Measurements from ENCODE around the gene LZIC.

The LZIC gene

GRCh38 chr1:9910076-9910422 lies 33.1 kb downstream of the LZIC start, which contains the start of gene CTNNBIP1:
Gene CTNNBIP1 (minus strand): TSS chr1:9910269. CDS start chr1:9872064, 38,205 bp downstream.
- FAIRE-seq = no peak

GRCh38 chr1:9909234-9910046 lies 33.8 kb downstream of the LZIC start:
- no peak for FAIRE-seq

GRCh38 chr1:9908871-9909233 lies 34.3 kb downstream of the LZIC start:
- no peak for FAIRE-seq

- no peak for FAIRE-seq
These were observed 35.8 kb downstream of the LZIC start for GRCh38 chr1:9907441-9907840.

- no peak for FAIRE-seq
These were observed 36.7 kb downstream of the LZIC start for GRCh38 chr1:9906466-9906865.

DNA sequence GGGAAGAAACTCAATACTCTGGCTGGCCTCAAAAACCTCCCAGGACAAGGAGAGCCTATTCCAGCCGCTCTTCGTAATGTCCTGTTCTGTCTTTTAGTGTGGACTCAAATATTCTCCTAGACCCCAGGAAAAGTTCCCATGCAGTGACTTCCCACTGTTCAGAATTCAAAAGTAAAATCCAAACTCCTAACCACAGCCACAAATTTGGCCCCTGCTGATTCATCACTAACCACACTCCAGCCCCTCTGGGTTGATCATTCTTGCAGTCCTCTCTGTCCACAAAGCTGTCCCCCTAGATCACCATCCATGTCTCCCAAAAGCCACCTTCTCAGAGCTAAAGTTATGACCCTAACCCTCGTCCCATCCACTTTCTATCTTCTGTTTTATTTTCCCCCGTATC lies 38.2 kb downstream of the LZIC start:
- no peak for FAIRE-seq

GRCh38 chr1:9904596-9904995 lies 38.6 kb downstream of the LZIC start:
- FAIRE-seq = no peak

GRCh38 chr1:9903801-9904527 lies 39.2 kb downstream of the LZIC start:
- FAIRE-seq = no peak

GRCh38 chr1:9902060-9902452 lies 41.1 kb downstream of the LZIC start:
- no peak for FAIRE-seq

GRCh38 chr1:9901148-9902059 lies 41.8 kb downstream of the LZIC start:
- FAIRE-seq = no peak

DNA sequence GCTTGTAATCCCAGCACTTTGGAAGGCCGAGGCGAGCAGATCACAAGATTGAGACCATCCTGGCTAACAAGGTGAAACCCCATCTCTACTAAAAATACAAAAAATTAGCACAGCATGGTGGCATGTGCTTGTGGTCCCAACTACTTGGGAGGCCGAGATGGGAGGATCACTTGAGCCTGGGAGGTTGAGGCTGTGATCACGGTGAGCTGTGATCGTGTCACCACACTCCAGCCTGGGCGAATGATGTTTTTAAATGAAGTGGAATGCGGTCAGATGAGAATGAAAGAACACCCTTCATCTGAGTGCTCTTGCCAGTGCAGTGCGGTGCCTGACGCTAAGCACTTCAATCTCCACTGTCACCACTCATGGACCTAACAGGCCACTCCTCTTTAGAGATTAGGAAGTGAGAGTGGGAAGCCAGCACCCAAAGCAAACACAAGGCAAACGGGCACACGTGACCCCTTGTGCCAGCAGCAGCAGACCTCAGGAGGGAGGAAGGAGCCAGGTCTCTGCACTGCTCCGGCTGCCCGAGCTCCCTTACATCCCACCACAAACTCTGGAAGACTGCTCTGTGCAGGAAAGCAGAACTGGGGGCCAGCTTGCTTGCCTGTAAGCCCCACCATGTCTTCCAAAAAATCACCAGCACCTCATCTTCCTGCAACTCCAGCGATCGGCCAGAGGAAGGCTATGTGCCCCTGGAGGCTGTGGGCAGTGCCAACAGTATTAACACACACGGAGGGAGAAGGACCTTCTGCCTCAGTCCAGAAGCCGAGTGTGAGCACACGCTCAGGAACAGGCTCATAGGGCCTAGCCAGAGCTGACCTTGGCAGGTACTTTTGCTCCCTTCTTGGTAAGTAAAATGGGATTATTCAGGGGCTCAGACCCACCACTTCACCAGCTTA lies 42.8 kb downstream of the LZIC start:
- FAIRE-seq = no peak

GRCh38 chr1:9894115-9894514 lies 49.1 kb downstream of the LZIC start:
- no peak for FAIRE-seq

GRCh38 chr1:9892563-9893528 lies 50.3 kb downstream of the LZIC start:
- FAIRE-seq = no peak

GRCh38 chr1:9891207-9891606 lies 52.0 kb downstream of the LZIC start:
- FAIRE-seq = no peak

- no peak for FAIRE-seq
These were observed 52.9 kb downstream of the LZIC start for GRCh38 chr1:9890224-9890731.

GRCh38 chr1:9889411-9889810 lies 53.8 kb downstream of the LZIC start:
- no peak for FAIRE-seq

DNA sequence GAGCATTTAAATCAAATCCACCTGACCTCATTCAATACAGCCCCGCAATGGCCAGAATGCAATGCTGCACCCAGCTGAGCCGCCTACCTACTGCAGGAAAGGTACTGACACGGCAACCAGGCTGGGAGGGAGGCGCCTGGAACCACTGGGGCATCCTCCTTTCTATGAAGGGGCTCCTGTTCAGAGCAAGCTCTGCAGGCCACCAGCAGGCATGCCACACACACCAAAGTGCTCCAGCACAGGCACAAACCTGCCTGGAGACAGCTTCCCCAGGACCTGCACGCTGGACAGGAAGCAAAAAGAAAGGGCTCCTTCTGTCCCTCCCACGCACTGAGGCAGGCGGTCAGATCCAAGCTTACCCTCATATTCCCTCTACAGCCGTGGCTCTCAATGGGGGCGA lies 54.3 kb downstream of the LZIC start:
- no peak for FAIRE-seq

DNA sequence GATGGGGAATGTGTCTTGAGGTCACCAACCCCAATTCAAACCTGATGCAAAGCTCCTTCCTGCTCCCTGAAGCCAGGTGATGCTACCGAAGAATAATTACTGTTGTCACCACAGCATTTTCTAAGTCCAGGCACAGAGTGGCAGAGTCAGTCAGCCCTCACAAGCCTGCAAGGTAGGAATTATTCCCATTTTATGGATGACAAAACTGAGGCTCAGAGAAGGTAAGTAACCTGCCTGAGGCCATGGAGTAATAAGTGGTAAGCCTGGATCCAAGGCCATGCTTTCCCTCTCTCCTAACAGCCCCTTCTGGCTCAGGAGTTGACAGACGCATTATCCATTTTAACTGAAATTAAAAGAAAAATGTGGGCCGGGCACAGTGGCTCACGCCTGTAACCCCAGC lies 56.1 kb downstream of the LZIC start:
- no peak for FAIRE-seq

- no peak for FAIRE-seq
These were observed 57.0 kb downstream of the LZIC start for GRCh38 chr1:9886092-9886742.

DNA sequence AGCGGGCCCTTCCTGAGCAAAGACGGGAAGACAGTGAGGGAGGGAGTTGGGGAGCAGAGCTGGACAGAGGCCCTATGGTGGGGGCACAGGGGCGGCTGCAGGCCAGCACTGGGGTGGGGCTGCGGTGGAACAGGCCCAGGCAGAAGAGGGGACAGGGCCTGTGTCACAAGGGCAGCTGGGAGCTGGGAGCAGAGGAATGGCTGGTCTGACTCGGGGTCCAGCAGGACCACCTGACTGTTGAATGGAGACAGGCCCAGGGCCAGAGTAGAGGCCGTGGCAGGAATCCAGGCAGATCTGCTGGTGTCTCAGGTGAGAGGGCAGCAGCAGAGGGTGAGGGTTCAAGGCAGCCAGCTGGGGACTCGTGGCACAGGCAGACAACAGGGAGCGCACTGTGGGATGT lies 58.4 kb downstream of the LZIC start:
- no peak for FAIRE-seq

Data from TTC549 (cell line).